ENCODE results near the gene TMEM135.

- TF ChIP-seq, protein P1, sequence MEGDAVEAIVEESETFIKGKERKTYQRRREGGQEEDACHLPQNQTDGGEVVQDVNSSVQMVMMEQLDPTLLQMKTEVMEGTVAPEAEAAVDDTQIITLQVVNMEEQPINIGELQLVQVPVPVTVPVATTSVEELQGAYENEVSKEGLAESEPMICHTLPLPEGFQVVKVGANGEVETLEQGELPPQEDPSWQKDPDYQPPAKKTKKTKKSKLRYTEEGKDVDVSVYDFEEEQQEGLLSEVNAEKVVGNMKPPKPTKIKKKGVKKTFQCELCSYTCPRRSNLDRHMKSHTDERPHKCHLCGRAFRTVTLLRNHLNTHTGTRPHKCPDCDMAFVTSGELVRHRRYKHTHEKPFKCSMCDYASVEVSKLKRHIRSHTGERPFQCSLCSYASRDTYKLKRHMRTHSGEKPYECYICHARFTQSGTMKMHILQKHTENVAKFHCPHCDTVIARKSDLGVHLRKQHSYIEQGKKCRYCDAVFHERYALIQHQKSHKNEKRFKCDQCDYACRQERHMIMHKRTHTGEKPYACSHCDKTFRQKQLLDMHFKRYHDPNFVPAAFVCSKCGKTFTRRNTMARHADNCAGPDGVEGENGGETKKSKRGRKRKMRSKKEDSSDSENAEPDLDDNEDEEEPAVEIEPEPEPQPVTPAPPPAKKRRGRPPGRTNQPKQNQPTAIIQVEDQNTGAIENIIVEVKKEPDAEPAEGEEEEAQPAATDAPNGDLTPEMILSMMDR (IDR thresholded peaks at IDR 0.05; ENCODE audit: low read length): no peak
- no peak for TF ChIP-seq EZH2 (IDR thresholded peaks at IDR 0.05; ENCODE audit: borderline replicate concordance, low read length)
Measured at GRCh38 chr11:87351676-87352075, 313.9 kb downstream of the TMEM135 start.
